ENCODE results near the gene CTSH.

- TF ChIP-seq CTCF (IDR thresholded peaks at IDR 0.05) (no peak), POLR2AphosphoS5 (IDR thresholded peaks at IDR 0.05) (no peak)
These were observed 32.5 kb downstream of the CTSH start for GRCh38 chr15:78912316-78912715.

Measured in sigmoid colon (tissue), 4 donors.